H1 (cell line): ENCODE results near the gene SEPTIN1. TPM values are rescaled to one million over a fixed set of nuclear protein-coding genes. Genes with fewer than 3 reads are reported as not detected.

Experiments used
- CTCF ChIA-PET: fragments of 300-600 bp; sonication (Branson Sonifier 250); formaldehyde crosslinking; loops from one replicate; lab custom pipeline; 2021; ENCODE audit not compliant: partially characterized antibody; lab: Charles Lee
- POLR2A ChIA-PET: fragments of 300-600 bp; sonication (Branson Sonifier 250); formaldehyde crosslinking; loops from one replicate; lab custom pipeline; 2021; ENCODE audit warnings: inconsistent platforms; ENCODE audit not compliant: partially characterized antibody; lab: Charles Lee
- DNase-seq, 2 experiments: peaks; one replicate each; pipeline versions ENCODE4 v3.0.0 to v3.0.0-alpha.2; 2010 to 2022; ENCODE audit warnings: low spot score in 2 of 2, low read depth in 1 of 2, mixed read lengths in 1 of 2
- FAIRE-seq: peaks from 2 replicates; lab custom pipeline; 2011; peaks lifted over from hg19 to GRCh38; lab: Jason Lieb, UNC
- H2AFZ ChIP-seq: 2 replicates; pipeline ENCODE4 v1.8.1; 2012; ENCODE audit warnings: low read length, inconsistent platforms
- H2AK5ac ChIP-seq: 2 replicates; pipeline ENCODE4 v1.6.1; 2013; ENCODE audit warnings: low read depth, low read length
- H2BK120ac ChIP-seq: replicated peaks from 2 replicates; pipeline ENCODE3; 2013; ENCODE audit warnings: low read depth, low read length, inconsistent platforms
- H2BK12ac ChIP-seq: 2 replicates; pipeline ENCODE4 v1.6.1; 2013; ENCODE audit warnings: low read depth, low read length
- H2BK15ac ChIP-seq: 2 replicates; pipeline ENCODE4 v1.6.1; 2013; ENCODE audit warnings: low read length
- H2BK20ac ChIP-seq: 2 replicates; pipeline ENCODE4 v1.6.1; 2013; ENCODE audit warnings: low read length
- H2BK5ac ChIP-seq: 2 replicates; pipeline ENCODE4 v1.6.1; 2013; ENCODE audit warnings: low read depth, low read length
- H3K14ac ChIP-seq: 2 replicates; pipeline ENCODE4 v1.6.1; 2013; ENCODE audit warnings: inconsistent platforms; ENCODE audit not compliant: insufficient read length
- H3K18ac ChIP-seq: 2 replicates; pipeline ENCODE4 v1.6.1; 2013; ENCODE audit warnings: low read length; ENCODE audit errors: extremely low read depth
- H3K23ac ChIP-seq: 2 replicates; pipeline ENCODE4 v1.6.1; 2013; ENCODE audit warnings: inconsistent platforms; ENCODE audit not compliant: insufficient read length
- H3K23me2 ChIP-seq: 2 replicates; pipeline ENCODE4 v1.6.1; 2013; ENCODE audit warnings: low read depth, low read length
- H3K27ac ChIP-seq: 2 replicates; pipeline ENCODE4 v1.6.1; 2011; ENCODE audit warnings: low read depth, low read length, inconsistent platforms
- H3K27me3 ChIP-seq, 4 experiments: replicated peaks in 1 of 4; 1 replicate in 1 of 4; 2 replicates in 3 of 4; pipeline versions ENCODE4 v1.6.1 to v1.8.1; 2011 to 2013; ENCODE audit warnings: low read length in 3 of 4, mild to moderate bottlenecking in 3 of 4, inconsistent platforms in 2 of 4, mixed read lengths in 2 of 4, moderate library complexity in 1 of 4; ENCODE audit not compliant: control insufficient read depth in 3 of 4, insufficient read depth in 3 of 4; ENCODE audit errors: extremely low read depth in 1 of 4
- H3K36me3 ChIP-seq, 4 experiments: 2 replicates each; pipeline versions ENCODE4 v1.6.1 to v1.8.1; 2011 to 2013; ENCODE audit warnings: mild to moderate bottlenecking in 4 of 4, low read length in 3 of 4, moderate library complexity in 2 of 4, control low read depth in 1 of 4, inconsistent platforms in 1 of 4; ENCODE audit not compliant: insufficient read depth in 4 of 4, control insufficient read depth in 2 of 4
- H3K4ac ChIP-seq: replicated peaks from 2 replicates; pipeline ENCODE3; 2013; ENCODE audit warnings: low read length, low read depth, mixed read lengths, inconsistent platforms; ENCODE audit not compliant: insufficient read length
- H3K4me1 ChIP-seq, 4 experiments: replicated peaks in 1 of 4; 1 replicate in 1 of 4; 2 replicates in 3 of 4; pipeline versions ENCODE4 v1.6.1 to v1.8.1; 2011 to 2013; ENCODE audit warnings: low read length in 3 of 4, inconsistent platforms in 2 of 4, mixed read lengths in 1 of 4; ENCODE audit not compliant: insufficient read depth in 4 of 4, control insufficient read depth in 3 of 4
- H3K4me2 ChIP-seq, 2 experiments: 2 replicates each; pipeline versions ENCODE4 v1.6.1 to v1.8.1; 2011 to 2013; ENCODE audit warnings: low read depth in 2 of 2, low read length in 2 of 2, control low read depth in 1 of 2, inconsistent platforms in 1 of 2, mild to moderate bottlenecking in 1 of 2; ENCODE audit not compliant: insufficient read depth in 1 of 2
- H3K4me3 ChIP-seq, 4 experiments: fragments of 200-600, 300-600 bp in 1 of 4; sonication (generic), shearing (Covaris generic), sonication (Bioruptor Twin) in 1 of 4; 2 replicates each; pipeline versions ENCODE4 v1.5.1 to v1.8.1; 2011 to 2016; ENCODE audit warnings: low read length in 4 of 4, low read depth in 3 of 4, control low read depth in 2 of 4, inconsistent platforms in 2 of 4, mild to moderate bottlenecking in 2 of 4, mixed read lengths in 1 of 4, moderate library complexity in 1 of 4; ENCODE audit not compliant: insufficient read depth in 2 of 4; ENCODE audit errors: extremely low read depth in 1 of 4
- H3K56ac ChIP-seq: replicated peaks from 2 replicates; pipeline ENCODE3; 2013; ENCODE audit warnings: low read depth, mild to moderate bottlenecking, mixed read lengths, low read length, inconsistent platforms; ENCODE audit not compliant: insufficient read length
- H3K79me1 ChIP-seq: 2 replicates; pipeline ENCODE4 v1.6.1; 2013; ENCODE audit warnings: low read depth, low read length, control low read depth
- H3K79me2 ChIP-seq, 2 experiments: 2 replicates each; pipeline versions ENCODE4 v1.6.1 to v1.8.1; 2012 to 2013; ENCODE audit warnings: low read length in 2 of 2, mild to moderate bottlenecking in 2 of 2, inconsistent platforms in 1 of 2; ENCODE audit not compliant: insufficient read depth in 2 of 2, control insufficient read depth in 1 of 2
- H3K9ac ChIP-seq, 4 experiments: replicated peaks in 1 of 4; 1 replicate in 1 of 4; 2 replicates in 3 of 4; pipeline versions ENCODE4 v1.6.1 to v1.8.1; 2011 to 2013; ENCODE audit warnings: low read depth in 3 of 4, low read length in 3 of 4, control low read depth in 2 of 4, mild to moderate bottlenecking in 2 of 4, moderate library complexity in 2 of 4, inconsistent platforms in 1 of 4; ENCODE audit errors: extremely low read depth in 1 of 4
- H3K9me3 ChIP-seq, 2 experiments: 2 replicates each; pipeline versions ENCODE4 v1.6.1 to v1.8.1; 2012 to 2013; ENCODE audit warnings: mild to moderate bottlenecking in 2 of 2, moderate library complexity in 2 of 2, control low read depth in 1 of 2, inconsistent platforms in 1 of 2, low read depth in 1 of 2, low read length in 1 of 2, mixed read lengths in 1 of 2; ENCODE audit not compliant: insufficient read depth in 2 of 2
- H4K20me1 ChIP-seq, 2 experiments: replicated peaks in 1 of 2; 2 replicates each; pipeline versions ENCODE3 to v1.8.1; 2011 to 2013; ENCODE audit warnings: inconsistent platforms in 2 of 2, low read length in 2 of 2, mild to moderate bottlenecking in 1 of 2; ENCODE audit not compliant: insufficient read depth in 2 of 2, control insufficient read depth in 1 of 2
- H4K5ac ChIP-seq: 2 replicates; pipeline ENCODE4 v1.6.1; 2013; ENCODE audit warnings: low read length, low read depth, mixed read lengths, inconsistent platforms; ENCODE audit not compliant: insufficient read length
- H4K8ac ChIP-seq: 2 replicates; pipeline ENCODE4 v1.8.0; 2013; ENCODE audit warnings: mild to moderate bottlenecking, moderate library complexity, low read length, inconsistent platforms; ENCODE audit not compliant: insufficient read depth; ENCODE audit errors: extremely low read depth
- H4K91ac ChIP-seq: replicated peaks from 2 replicates; pipeline ENCODE3; 2013; ENCODE audit warnings: low read length, mixed read lengths, inconsistent platforms; ENCODE audit not compliant: insufficient read length
- BACH1 ChIP-seq: IDR thresholded peaks from 2 replicates; pipeline ENCODE4 v1.6.1; 2012; ENCODE audit warnings: low read length, improper control_type of control experiment
- BRCA1 ChIP-seq: IDR thresholded peaks from 2 replicates; pipeline ENCODE4 v1.6.1; 2012; ENCODE audit warnings: low read depth, low read length, improper control_type of control experiment
- CREB1 ChIP-seq: IDR thresholded peaks from 2 replicates; pipeline ENCODE4 v1.6.1; 2012; ENCODE audit warnings: inconsistent platforms
- EZH2 ChIP-seq: fragments of 200-600 bp; sonication (generic); IDR thresholded peaks from 2 replicates; pipeline ENCODE4 v1.7.1; 2012; ENCODE audit warnings: low read depth, mild to moderate bottlenecking, moderate library complexity, low read length, inconsistent platforms; ENCODE audit not compliant: severe bottlenecking
- GTF2F1 ChIP-seq: IDR thresholded peaks from 2 replicates; pipeline ENCODE4 v1.6.1; 2012; ENCODE audit warnings: low read depth, low read length, improper control_type of control experiment, borderline replicate concordance
- MAFK ChIP-seq: IDR thresholded peaks from 2 replicates; pipeline ENCODE4 v1.6.1; 2012; ENCODE audit warnings: low read depth, mild to moderate bottlenecking, improper control_type of control experiment, low read length
- NRF1 ChIP-seq: IDR thresholded peaks from 2 replicates; pipeline ENCODE4 v1.6.1; 2011; ENCODE audit warnings: mild to moderate bottlenecking, low read depth, low read length, improper control_type of control experiment
- TCF12 ChIP-seq: IDR thresholded peaks from 2 replicates; pipeline ENCODE4 v1.6.1; 2011; ENCODE audit warnings: low read depth, mild to moderate bottlenecking, low read length
- ZNF274 ChIP-seq: IDR thresholded peaks from 2 replicates; pipeline ENCODE4 v1.7.0; 2012; ENCODE audit warnings: low read length, borderline replicate concordance; ENCODE audit errors: extremely low read depth
- WGBS, 2 experiments: shearing (Covaris generic) in 1 of 2; methylation state at CpG; one replicate each; pipeline versions ENCODE4 v1.1.6 to v1.1.7; 2013 to 2015; ENCODE audit warnings: low lambda C conversion rate in 2 of 2, mixed read lengths in 2 of 2, inconsistent platforms in 1 of 2, low coverage in 1 of 2, missing lambda C conversion rate in 1 of 2; ENCODE audit not compliant: insufficient replicate concordance in 2 of 2, insufficient coverage in 1 of 2, insufficient read length in 1 of 2; ENCODE audit errors: extremely low coverage in 1 of 2, missing lambda C conversion rate in 1 of 2; 5-methylcytosine and 5-hydroxymethylcytosine counted together
- polyA plus RNA-seq, 7 experiments: library from polyadenylated mRNA; depleted of rRNA in 3 of 7; stranded (reverse) in 5 of 7; unstranded in 2 of 7; fragments of >200 nt in 5 of 7; fragments of 200-250 nt in 2 of 7; gene quantifications; 1 replicate in 5 of 7; 2 replicates in 1 of 7; 4 replicates in 1 of 7; pipeline versions ENCODE4 v1.2.1 to v1.2.3, GENCODE V29; 2011 to 2013; ENCODE audit warnings: missing spikeins in 2 of 7, mixed read lengths in 2 of 7
- total RNA-seq: library from RNA; stranded (reverse); fragmentation: NEBNext Ultra II Directional; extraction: Animal tissue kit (Norgen Biotek cat#: 25700); gene quantifications from 2 replicates; pipeline ENCODE4 v1.2.1, GENCODE V29; 2021
- TF ChIP-seq, protein P1 (sequence below): IDR thresholded peaks from 2 replicates; pipeline ENCODE4 v1.6.1; 2012; ENCODE audit warnings: inconsistent platforms
- TF ChIP-seq, protein P2 (sequence below): IDR thresholded peaks from 2 replicates; pipeline ENCODE4 v1.6.1; 2012; ENCODE audit warnings: inconsistent platforms
- TF ChIP-seq, protein P3 (sequence below): IDR thresholded peaks from 2 replicates; pipeline ENCODE4 v1.6.1; 2012; ENCODE audit warnings: low read length, inconsistent platforms

Gene SEPTIN1
- total and polyA plus RNA-seq, 2 of the 8 experiments (the other 6 are each of a cell fraction or from before 2014, with no cell fraction given) = 0.24 to 1.4 TPM

DNA sequence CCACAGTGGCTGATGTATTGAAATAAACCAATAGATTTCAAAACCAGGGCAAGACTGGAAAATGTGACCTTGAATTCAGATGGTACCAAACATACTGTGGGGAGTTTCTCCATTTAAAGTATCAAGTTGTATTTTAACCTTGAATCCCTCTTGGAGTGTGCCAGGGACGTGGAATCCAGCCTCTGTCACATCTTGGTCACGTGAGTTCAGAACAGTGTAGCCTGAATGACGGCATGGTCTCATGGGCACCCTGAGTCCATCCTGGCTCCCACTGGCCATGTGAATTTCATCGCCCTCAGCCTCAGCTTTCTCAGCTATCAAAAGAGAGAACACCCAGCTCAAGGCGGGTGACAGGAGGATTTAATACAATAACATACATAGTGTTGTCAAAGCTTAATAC lies 31.8 kb upstream of the SEPTIN1 start:
- Histone ChIP-seq H3K4me3 (no peak overlapping the region), H3K23ac (no peak overlapping the region), H2AFZ (no peak overlapping the region), H3K27me3 (no peaks in the 10 kb centered on the region), H2AK5ac (no peak overlapping the region), H2BK120ac (no peak overlapping the region), H3K79me1 (peaks cover 5% of the 10 kb centered on the region; the same call in 1 of the 2 replicates), H3K36me3 (peaks cover 0 to 11% (median 4%) of the 10 kb centered on the region in 4 experiments; a peak in 7 of 8 replicates), H3K9ac (no peak overlapping the region), H2BK12ac (no peak overlapping the region), H3K4ac (no peak overlapping the region), H3K18ac (no peak overlapping the region), H4K8ac (no peak overlapping the region), H3K4me2 (no peak overlapping the region), H2BK15ac (no peak overlapping the region; the same call in 1 of the 2 replicates), H4K5ac (no peak overlapping the region), H4K20me1 (peaks cover 2 to 18% of the 10 kb centered on the region in 2 experiments), H3K23me2 (peaks cover 4% of the 10 kb centered on the region; the same call in 1 of the 2 replicates), H4K91ac (no peak overlapping the region), H3K9me3 (no peaks in the 10 kb centered on the region), H3K4me1 (peaks cover 3 to 7% (median 5%) of the 10 kb centered on the region in 4 experiments; a peak in 6 of 7 replicates), H2BK5ac (no peak overlapping the region), H3K14ac (no peak overlapping the region), H2BK20ac (no peak overlapping the region), H3K79me2 (no peaks in the 10 kb centered on the region), H3K56ac (no peak overlapping the region), H3K27ac (no peak overlapping the region)
- no peak for DNase-seq
- CTCF ChIA-PET = interaction anchor here (1.1 to 1.5 kb wide), 2 partner anchors 36 to 121 kb away, joined by 3 to 4 read pairs; no protein-coding TSS in a partner anchor
- POLR2A ChIA-PET = interaction anchor here (0.9 to 1.5 kb wide), 3 partner anchors 11 to 264 kb away, joined by 3 to 4 read pairs (median 3); partner anchors contain the start of gene ZNF48
- 93% methylated on average over 5 of the region's 5 CpGs; no CpG with 5 or more reads in 1 of the 2 experiments for WGBS, 2 experiments
- FAIRE-seq = no peak
- TF ChIP-seq, protein P1, sequence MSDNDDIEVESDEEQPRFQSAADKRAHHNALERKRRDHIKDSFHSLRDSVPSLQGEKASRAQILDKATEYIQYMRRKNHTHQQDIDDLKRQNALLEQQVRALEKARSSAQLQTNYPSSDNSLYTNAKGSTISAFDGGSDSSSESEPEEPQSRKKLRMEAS = no peak
- TF ChIP-seq BRCA1 = no peak
- no peak for TF ChIP-seq BACH1
- no peak for TF ChIP-seq NRF1
- TF ChIP-seq, protein P2, sequence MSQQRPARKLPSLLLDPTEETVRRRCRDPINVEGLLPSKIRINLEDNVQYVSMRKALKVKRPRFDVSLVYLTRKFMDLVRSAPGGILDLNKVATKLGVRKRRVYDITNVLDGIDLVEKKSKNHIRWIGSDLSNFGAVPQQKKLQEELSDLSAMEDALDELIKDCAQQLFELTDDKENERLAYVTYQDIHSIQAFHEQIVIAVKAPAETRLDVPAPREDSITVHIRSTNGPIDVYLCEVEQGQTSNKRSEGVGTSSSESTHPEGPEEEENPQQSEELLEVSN = no peak
- TF ChIP-seq TCF12 = no peak
- TF ChIP-seq, protein P3, sequence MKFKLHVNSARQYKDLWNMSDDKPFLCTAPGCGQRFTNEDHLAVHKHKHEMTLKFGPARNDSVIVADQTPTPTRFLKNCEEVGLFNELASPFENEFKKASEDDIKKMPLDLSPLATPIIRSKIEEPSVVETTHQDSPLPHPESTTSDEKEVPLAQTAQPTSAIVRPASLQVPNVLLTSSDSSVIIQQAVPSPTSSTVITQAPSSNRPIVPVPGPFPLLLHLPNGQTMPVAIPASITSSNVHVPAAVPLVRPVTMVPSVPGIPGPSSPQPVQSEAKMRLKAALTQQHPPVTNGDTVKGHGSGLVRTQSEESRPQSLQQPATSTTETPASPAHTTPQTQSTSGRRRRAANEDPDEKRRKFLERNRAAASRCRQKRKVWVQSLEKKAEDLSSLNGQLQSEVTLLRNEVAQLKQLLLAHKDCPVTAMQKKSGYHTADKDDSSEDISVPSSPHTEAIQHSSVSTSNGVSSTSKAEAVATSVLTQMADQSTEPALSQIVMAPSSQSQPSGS = no peak
- no peak for TF ChIP-seq EZH2
- no peak for TF ChIP-seq CREB1
- TF ChIP-seq MAFK = no peak
- TF ChIP-seq GTF2F1 = no peak
- no peak for TF ChIP-seq ZNF274
